ENCODE data around the gene ATP2C2.

GRCh38 chr16:84416407-84417321 lies 48.3 kb downstream of the ATP2C2 start:
- TF ChIP-seq ZNF274 (IDR thresholded peaks at IDR 0.05; ENCODE audit: low read depth, low read length) (no peak), YY1 (IDR thresholded peaks at IDR 0.05; ENCODE audit: insufficient read depth, insufficient read length) (no peak)
